KMS-11 (cell line): ENCODE data around the gene C19orf33.

Experiments used
- H2AFZ ChIP-seq: fragments of 200-600 bp; sonication (generic); 2 replicates; pipeline ENCODE4 v1.6.1; 2016; ENCODE audit warnings: antibody characterized with exemption, mixed run types, low read depth
- H3K27ac ChIP-seq: fragments of 200-600 bp; sonication (generic); 2 replicates; pipeline ENCODE4 v1.6.1; 2016; ENCODE audit warnings: mild to moderate bottlenecking, mixed run types
- H3K27me3 ChIP-seq: fragments of 200-600 bp; sonication (generic); 2 replicates; pipeline ENCODE4 v1.6.1; 2017; ENCODE audit warnings: mild to moderate bottlenecking, low read depth, mixed run types, moderate library complexity; ENCODE audit not compliant: insufficient read depth
- H3K36me3 ChIP-seq: fragments of 200-600 bp; sonication (generic); 2 replicates; pipeline ENCODE4 v1.6.1; 2017; ENCODE audit warnings: mild to moderate bottlenecking, mixed run types; ENCODE audit not compliant: insufficient read depth
- H3K4me1 ChIP-seq: fragments of 200-600 bp; sonication (generic); 2 replicates; pipeline ENCODE4 v1.6.1; 2016; ENCODE audit warnings: mild to moderate bottlenecking, low read depth, mixed run types; ENCODE audit not compliant: poor library complexity, severe bottlenecking
- H3K4me2 ChIP-seq: fragments of 200-600 bp; sonication (generic); 2 replicates; pipeline ENCODE4 v1.7.0; 2016; ENCODE audit warnings: mild to moderate bottlenecking, mixed run types
- H3K4me3 ChIP-seq: fragments of 200-600 bp; sonication (generic); IDR thresholded peaks from 2 replicates; pipeline ENCODE4 v1.6.1; 2017; ENCODE audit warnings: low read depth, low read length, mixed read lengths; ENCODE audit not compliant: insufficient read depth
- H3K79me2 ChIP-seq: fragments of 200-600 bp; sonication (generic); 2 replicates; pipeline ENCODE4 v1.6.1; 2016; ENCODE audit warnings: low read depth, mixed run types; ENCODE audit not compliant: insufficient read depth
- H3K9ac ChIP-seq: fragments of 200-600 bp; sonication (generic); 2 replicates; pipeline ENCODE4 v1.6.1; 2016; ENCODE audit warnings: mild to moderate bottlenecking, mixed run types
- H4K20me1 ChIP-seq: fragments of 200-600 bp; sonication (generic); 2 replicates; pipeline ENCODE4 v1.6.1; 2016; ENCODE audit warnings: mild to moderate bottlenecking, mixed run types; ENCODE audit not compliant: insufficient read depth
- TF ChIP-seq, protein P1 (sequence below): fragments of 200-600 bp; sonication (generic); conservative IDR thresholded peaks from 2 replicates; pipeline ENCODE4 v1.6.1; 2017; ENCODE audit warnings: low read depth, mild to moderate bottlenecking, antibody characterized with exemption, low read length, moderate library complexity, mixed read lengths

C19orf33 gene

GRCh38 chr19:38323291-38323690, 19.2 kb downstream of the C19orf33 start:
- peaks cover 10% of the 10 kb centered on the region; the same call in 1 of the 2 replicates for H3K27me3 ChIP-seq
- no peak overlapping the region for H3K4me3 ChIP-seq
- no peaks in the 10 kb centered on the region for H3K79me2 ChIP-seq
- H3K27ac ChIP-seq = no peak overlapping the region
- H3K4me2 ChIP-seq = no peak overlapping the region
- no peak overlapping the region for H2AFZ ChIP-seq
- TF ChIP-seq, protein P1, sequence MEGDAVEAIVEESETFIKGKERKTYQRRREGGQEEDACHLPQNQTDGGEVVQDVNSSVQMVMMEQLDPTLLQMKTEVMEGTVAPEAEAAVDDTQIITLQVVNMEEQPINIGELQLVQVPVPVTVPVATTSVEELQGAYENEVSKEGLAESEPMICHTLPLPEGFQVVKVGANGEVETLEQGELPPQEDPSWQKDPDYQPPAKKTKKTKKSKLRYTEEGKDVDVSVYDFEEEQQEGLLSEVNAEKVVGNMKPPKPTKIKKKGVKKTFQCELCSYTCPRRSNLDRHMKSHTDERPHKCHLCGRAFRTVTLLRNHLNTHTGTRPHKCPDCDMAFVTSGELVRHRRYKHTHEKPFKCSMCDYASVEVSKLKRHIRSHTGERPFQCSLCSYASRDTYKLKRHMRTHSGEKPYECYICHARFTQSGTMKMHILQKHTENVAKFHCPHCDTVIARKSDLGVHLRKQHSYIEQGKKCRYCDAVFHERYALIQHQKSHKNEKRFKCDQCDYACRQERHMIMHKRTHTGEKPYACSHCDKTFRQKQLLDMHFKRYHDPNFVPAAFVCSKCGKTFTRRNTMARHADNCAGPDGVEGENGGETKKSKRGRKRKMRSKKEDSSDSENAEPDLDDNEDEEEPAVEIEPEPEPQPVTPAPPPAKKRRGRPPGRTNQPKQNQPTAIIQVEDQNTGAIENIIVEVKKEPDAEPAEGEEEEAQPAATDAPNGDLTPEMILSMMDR = no peak
- H3K36me3 ChIP-seq = no peaks in the 10 kb centered on the region
- H3K9ac ChIP-seq = no peak overlapping the region
- H3K4me1 ChIP-seq = no peaks in the 10 kb centered on the region
- no peaks in the 10 kb centered on the region for H4K20me1 ChIP-seq

- Histone ChIP-seq H3K36me3 (no peaks in the 10 kb centered on the region), H3K4me3 (no peak overlapping the region), H2AFZ (no peak overlapping the region), H3K79me2 (no peaks in the 10 kb centered on the region), H3K9ac (no peak overlapping the region), H3K4me1 (no peaks in the 10 kb centered on the region), H4K20me1 (no peaks in the 10 kb centered on the region), H3K4me2 (no peak overlapping the region), H3K27me3 (peaks cover 10% of the 10 kb centered on the region; the same call in 1 of the 2 replicates), H3K27ac (no peak overlapping the region)
- TF ChIP-seq, protein P1 = no peak
Observed at GRCh38 chr19:38324431-38324830, 20.4 kb downstream of the C19orf33 start.

DNA sequence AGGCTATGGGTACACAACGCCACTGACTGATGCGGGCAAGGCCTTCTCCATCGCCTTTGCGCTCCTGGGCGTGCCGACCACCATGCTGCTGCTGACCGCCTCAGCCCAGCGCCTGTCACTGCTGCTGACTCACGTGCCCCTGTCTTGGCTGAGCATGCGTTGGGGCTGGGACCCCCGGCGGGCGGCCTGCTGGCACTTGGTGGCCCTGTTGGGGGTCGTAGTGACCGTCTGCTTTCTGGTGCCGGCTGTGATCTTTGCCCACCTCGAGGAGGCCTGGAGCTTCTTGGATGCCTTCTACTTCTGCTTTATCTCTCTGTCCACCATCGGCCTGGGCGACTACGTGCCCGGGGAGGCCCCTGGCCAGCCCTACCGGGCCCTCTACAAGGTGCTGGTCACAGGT, 22.5 kb downstream of the C19orf33 start:
- no peaks in the 10 kb centered on the region for H4K20me1 ChIP-seq
- H3K36me3 ChIP-seq = no peaks in the 10 kb centered on the region
- H3K9ac ChIP-seq = no peak overlapping the region
- no peak overlapping the region for H3K27ac ChIP-seq
- no peak overlapping the region for H2AFZ ChIP-seq
- no peak overlapping the region for H3K4me3 ChIP-seq
- TF ChIP-seq, protein P1 = no peak
- H3K4me1 ChIP-seq = no peaks in the 10 kb centered on the region
- H3K27me3 ChIP-seq = peaks cover 10% of the 10 kb centered on the region; the same call in 1 of the 2 replicates
- no peaks in the 10 kb centered on the region for H3K79me2 ChIP-seq
- no peak overlapping the region for H3K4me2 ChIP-seq

GRCh38 chr19:38329651-38330050, 25.6 kb downstream of the C19orf33 start:
- Histone ChIP-seq H3K27me3 (0 out of 2 replicates have a peak, but pooled peaks cover 3% of the 10 kb centered on the region), H3K4me2 (no peak overlapping the region), H4K20me1 (no peaks in the 10 kb centered on the region), H3K9ac (no peak overlapping the region), H3K4me1 (no peaks in the 10 kb centered on the region), H3K4me3 (no peak overlapping the region), H3K36me3 (no peaks in the 10 kb centered on the region), H3K79me2 (no peaks in the 10 kb centered on the region), H2AFZ (no peak overlapping the region), H3K27ac (no peak overlapping the region)
- TF ChIP-seq, protein P1 = no peak
